ENCODE data around the gene RAB12. TPM values are rescaled to one million over a fixed set of nuclear protein-coding genes. Genes with fewer than 3 reads are reported as not detected.

The RAB12 gene
- total RNA-seq, 1 experiment from 2014 or later: 32.7 TPM

- H2AFZ ChIP-seq (ENCODE audit: low read depth, low read length, poor library complexity, severe bottlenecking): no peak overlapping the region
- H3K9me2 ChIP-seq (ENCODE audit: insufficient read depth): no peaks in the 10 kb centered on the region
- peaks cover 10 to 29% of the 10 kb centered on the region in 2 experiments for H3K4me1 ChIP-seq (ENCODE audit: control insufficient read depth in 1 of 2, insufficient read depth in 2 of 2, low read length in 2 of 2)
- DNase-seq (ENCODE audit: low read depth, low spot score): no peak
- no TSS peak for BruUV-seq (replicated peaks)
- no peaks in the 10 kb centered on the region for H3K36me3 ChIP-seq (ENCODE audit: control insufficient read depth in 1 of 2, insufficient read depth in 2 of 2, low read length in 2 of 2)
- ChIA-PET POLR2A (no interaction called here), RAD21 (ENCODE audit: low non-redundant PET in 1 of 2, low total read pairs in 2 of 2, uncharacterized antibody in 2 of 2, unreplicated experiment in 2 of 2) (no interaction called here), CTCF (interaction anchor here (0.8 kb wide), 1 partner anchor 326 kb away, joined by 3 read pairs; no protein-coding TSS in a partner anchor)
- no peaks in the 10 kb centered on the region for H4K20me1 ChIP-seq (ENCODE audit: insufficient read depth)
- H3K79me2 ChIP-seq (ENCODE audit: insufficient read depth, low read length): no peaks in the 10 kb centered on the region
- H3K9me3 ChIP-seq (ENCODE audit: control insufficient read depth in 1 of 2, insufficient read depth in 1 of 2, low read depth in 1 of 2, low read length in 2 of 2): no peaks in the 10 kb centered on the region
- H3K4me2 ChIP-seq (ENCODE audit: low read length): no peak overlapping the region
- no peak overlapping the region for H3K27ac ChIP-seq (ENCODE audit: low read depth, low read length)
- intact Hi-C loops (cut with micrococcal nuclease): no loop called here
- no peak for ATAC-seq
- H3K27me3 ChIP-seq (ENCODE audit: insufficient read depth, low read length): no peaks in the 10 kb centered on the region
- H3K4me3 ChIP-seq (replicated peaks in 1 of 2; ENCODE audit: low read depth in 1 of 2, low read length in 2 of 2): no peak overlapping the region
- no peak overlapping the region for H3K9ac ChIP-seq (ENCODE audit: low read length)
- TF ChIP-seq ATF3 (IDR thresholded peaks at IDR 0.05): no peak
- TF ChIP-seq YY1 (IDR thresholded peaks at IDR 0.05; ENCODE audit: extremely low read depth, insufficient replicate concordance, low read depth, low read length): no peak
- no peak for TF ChIP-seq SP1 (IDR thresholded peaks at IDR 0.05; ENCODE audit: low read depth)
- no peak for TF ChIP-seq MAX (IDR thresholded peaks at IDR 0.05)
- no peak for TF ChIP-seq ZNF274 (IDR thresholded peaks at IDR 0.05; ENCODE audit: low read depth, low read length)
- no peak for TF ChIP-seq CEBPB (IDR thresholded peaks at IDR 0.05; ENCODE audit: low read depth)
- TF ChIP-seq ELF1 (IDR thresholded peaks at IDR 0.05; ENCODE audit: borderline replicate concordance, low read depth): no peak
- TF ChIP-seq POLR2AphosphoS5 (IDR thresholded peaks at IDR 0.05; ENCODE audit: low read depth, low read length): no peak
- no peak for TF ChIP-seq CTCF (IDR thresholded peaks at IDR 0.05 in 2 of 3, conservative IDR thresholded peaks at IDR 0.05 in 1 of 3; ENCODE audit: borderline replicate concordance in 1 of 3, insufficient read depth in 1 of 3, low read depth in 2 of 3, low read length in 2 of 3)
- no peak for TF ChIP-seq TCF7L2 (IDR thresholded peaks at IDR 0.05; ENCODE audit: borderline replicate concordance, extremely low read depth, insufficient read depth, insufficient read length)
- no peak for TF ChIP-seq FOSL1 (IDR thresholded peaks at IDR 0.05; ENCODE audit: low read depth)
- TF ChIP-seq POLR2A (IDR thresholded peaks at IDR 0.05; ENCODE audit: borderline replicate concordance, extremely low read depth, insufficient read depth, insufficient read length): no peak
- no peak for TF ChIP-seq ZBTB33 (IDR thresholded peaks at IDR 0.05; ENCODE audit: extremely low read depth, insufficient replicate concordance, low read length)
Measured at GRCh38 chr18:8661754-8662559, 52.7 kb downstream of the RAB12 start.
